Measurements from ENCODE around the gene VSTM4.

Gene VSTM4

DNA sequence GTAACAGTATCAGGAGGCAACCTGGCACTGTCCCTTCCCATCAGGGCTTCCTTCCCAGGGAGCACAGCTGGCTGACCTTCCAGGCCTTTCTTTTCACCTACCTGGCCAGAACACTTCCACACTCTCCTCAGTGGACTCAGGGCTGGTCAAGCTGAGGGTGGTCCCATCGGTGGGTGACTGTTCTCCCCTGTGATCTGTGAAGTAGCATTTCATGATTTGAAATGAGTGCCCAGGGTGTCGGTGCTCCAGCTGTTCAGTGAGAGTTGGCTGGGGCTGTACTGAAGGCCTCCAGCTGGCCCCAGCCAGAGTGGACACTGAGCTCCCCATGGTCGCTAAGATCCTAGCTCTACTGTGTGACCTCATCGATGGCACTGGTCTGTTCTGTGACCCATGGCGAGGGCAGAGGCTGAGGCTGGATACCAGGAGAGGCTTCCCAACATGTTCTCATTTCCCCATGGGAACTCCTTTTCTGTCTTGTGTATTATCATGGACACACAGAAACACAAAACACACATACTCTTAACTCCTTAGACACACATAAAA lies 18.5 kb upstream of the VSTM4 start, which contains the start of gene FAM170B:
Gene FAM170B (minus strand): TSS at position 316 of the 543 bp plus-strand sequence. CDS start 103 bp downstream, at position 213.
- H3K36me3 ChIP-seq (ENCODE audit: control insufficient read depth, low read length) = no peaks in the 10 kb centered on the region
- H3K27ac ChIP-seq (ENCODE audit: low read depth, low read length) = no peak within 1 kb of the TSS
- H3K4me2 ChIP-seq (ENCODE audit: low read length) = peak within 1 kb of the TSS; percentile 31; the same call in 1 of the 2 replicates
- no peaks in the 10 kb centered on the region for H4K20me1 ChIP-seq (ENCODE audit: control insufficient read depth, insufficient read depth, low read depth, low read length)
- no peaks in the 10 kb centered on the region for H3F3A ChIP-seq (ENCODE audit: control insufficient read depth, insufficient read depth)
- peaks cover 12% of the 10 kb centered on the region; the same call in 1 of the 2 replicates for H3K9me3 ChIP-seq (ENCODE audit: control insufficient read depth, insufficient read depth, low read length)
- peaks cover 28% of the 10 kb centered on the region for H3K4me1 ChIP-seq (ENCODE audit: control insufficient read depth, low read length)
- TF ChIP-seq EZH2phosphoT487 (IDR thresholded peaks at IDR 0.05; ENCODE audit: borderline replicate concordance, low read length) = no peak
- TF ChIP-seq, protein P1, sequence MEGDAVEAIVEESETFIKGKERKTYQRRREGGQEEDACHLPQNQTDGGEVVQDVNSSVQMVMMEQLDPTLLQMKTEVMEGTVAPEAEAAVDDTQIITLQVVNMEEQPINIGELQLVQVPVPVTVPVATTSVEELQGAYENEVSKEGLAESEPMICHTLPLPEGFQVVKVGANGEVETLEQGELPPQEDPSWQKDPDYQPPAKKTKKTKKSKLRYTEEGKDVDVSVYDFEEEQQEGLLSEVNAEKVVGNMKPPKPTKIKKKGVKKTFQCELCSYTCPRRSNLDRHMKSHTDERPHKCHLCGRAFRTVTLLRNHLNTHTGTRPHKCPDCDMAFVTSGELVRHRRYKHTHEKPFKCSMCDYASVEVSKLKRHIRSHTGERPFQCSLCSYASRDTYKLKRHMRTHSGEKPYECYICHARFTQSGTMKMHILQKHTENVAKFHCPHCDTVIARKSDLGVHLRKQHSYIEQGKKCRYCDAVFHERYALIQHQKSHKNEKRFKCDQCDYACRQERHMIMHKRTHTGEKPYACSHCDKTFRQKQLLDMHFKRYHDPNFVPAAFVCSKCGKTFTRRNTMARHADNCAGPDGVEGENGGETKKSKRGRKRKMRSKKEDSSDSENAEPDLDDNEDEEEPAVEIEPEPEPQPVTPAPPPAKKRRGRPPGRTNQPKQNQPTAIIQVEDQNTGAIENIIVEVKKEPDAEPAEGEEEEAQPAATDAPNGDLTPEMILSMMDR (IDR thresholded peaks at IDR 0.05; ENCODE audit: low read depth, low read length, poor library complexity, severe bottlenecking) = no peak
- H3K9me2 ChIP-seq (replicated peaks; ENCODE audit: control insufficient read depth, low read length) = no peaks in the 10 kb centered on the region
- no peak within 1 kb of the TSS for H3K4me3 ChIP-seq (ENCODE audit: low read length)
- H3K79me2 ChIP-seq (ENCODE audit: control insufficient read depth, low read length) = no peaks in the 10 kb centered on the region
- no peaks in the 10 kb centered on the region for H3K27me3 ChIP-seq (ENCODE audit: control insufficient read depth, low read length)

- Histone ChIP-seq H3K36me3 (ENCODE audit: control insufficient read depth, low read length) (no peaks in the 10 kb centered on the region), H3K4me2 (ENCODE audit: low read length) (no peak overlapping the region), H3K4me3 (ENCODE audit: low read length) (no peak overlapping the region), H3K27ac (ENCODE audit: low read depth, low read length) (no peak overlapping the region), H3K9me3 (ENCODE audit: control insufficient read depth, insufficient read depth, low read length) (peaks cover 12% of the 10 kb centered on the region; the same call in 1 of the 2 replicates), H3K79me2 (ENCODE audit: control insufficient read depth, low read length) (no peaks in the 10 kb centered on the region), H3F3A (ENCODE audit: control insufficient read depth, insufficient read depth) (no peaks in the 10 kb centered on the region), H3K4me1 (ENCODE audit: control insufficient read depth, low read length) (peaks cover 28% of the 10 kb centered on the region), H3K9me2 (replicated peaks; ENCODE audit: control insufficient read depth, low read length) (no peaks in the 10 kb centered on the region), H3K27me3 (ENCODE audit: control insufficient read depth, low read length) (no peaks in the 10 kb centered on the region), H4K20me1 (ENCODE audit: control insufficient read depth, insufficient read depth, low read depth, low read length) (no peaks in the 10 kb centered on the region)
- TF ChIP-seq EZH2phosphoT487 (IDR thresholded peaks at IDR 0.05; ENCODE audit: borderline replicate concordance, low read length) = no peak
These were observed 17.0 kb upstream of the VSTM4 start for GRCh38 chr10:49132362-49132737.

DNA sequence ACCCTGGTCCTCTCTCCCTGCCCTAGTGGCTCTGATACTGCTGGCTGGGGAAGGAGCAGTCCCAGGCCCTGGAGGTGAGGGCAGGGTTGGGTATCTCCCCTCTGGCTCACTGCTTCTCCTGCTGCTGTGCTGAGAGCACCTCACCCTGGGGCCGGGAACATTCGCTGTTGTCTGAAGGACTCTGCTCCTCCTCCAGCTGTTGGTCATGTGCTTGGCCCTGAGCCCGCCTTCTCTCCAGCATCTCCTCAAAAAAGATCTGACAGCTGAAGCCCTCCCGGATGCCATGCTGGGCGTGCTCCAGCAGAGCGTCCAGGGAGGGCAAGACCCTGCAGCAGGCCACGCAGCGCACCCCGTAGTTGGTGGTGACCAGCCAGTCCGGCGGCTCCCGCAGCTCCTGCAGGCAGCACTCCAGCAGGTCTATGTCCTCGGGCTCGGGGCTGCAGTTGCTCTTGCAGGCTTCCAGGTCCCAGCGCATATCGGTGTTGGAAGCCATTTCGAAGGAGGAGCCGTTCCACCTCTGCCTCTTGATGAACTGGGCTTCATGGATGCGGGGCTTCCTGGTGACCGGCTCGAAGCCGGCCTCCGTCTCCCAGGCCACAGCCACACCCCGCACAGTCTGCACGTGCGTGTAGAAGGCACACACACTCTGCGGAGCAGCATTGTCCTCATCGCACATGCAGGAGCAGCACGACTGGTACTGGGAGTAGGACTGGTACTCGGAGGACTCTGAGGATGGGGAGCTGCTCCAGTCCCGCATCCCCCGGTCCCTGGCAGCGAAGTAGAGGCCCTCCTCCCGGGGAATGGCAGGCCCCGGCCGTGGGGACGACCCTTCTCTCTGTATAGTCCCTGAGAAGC lies 16.4 kb upstream of the VSTM4 start:
- TF ChIP-seq EZH2phosphoT487 (IDR thresholded peaks at IDR 0.05; ENCODE audit: borderline replicate concordance, low read length) = no peak
- TF ChIP-seq, protein P1 (IDR thresholded peaks at IDR 0.05; ENCODE audit: low read depth, low read length, poor library complexity, severe bottlenecking) = no peak
- H3F3A ChIP-seq (ENCODE audit: control insufficient read depth, insufficient read depth) = no peaks in the 10 kb centered on the region
- H3K9me3 ChIP-seq (ENCODE audit: control insufficient read depth, insufficient read depth, low read length) = peaks cover 6% of the 10 kb centered on the region; the same call in 1 of the 2 replicates
- no peaks in the 10 kb centered on the region for H3K27me3 ChIP-seq (ENCODE audit: control insufficient read depth, low read length)
- H3K36me3 ChIP-seq (ENCODE audit: control insufficient read depth, low read length) = no peaks in the 10 kb centered on the region
- no peaks in the 10 kb centered on the region for H3K79me2 ChIP-seq (ENCODE audit: control insufficient read depth, low read length)
- no peaks in the 10 kb centered on the region for H4K20me1 ChIP-seq (ENCODE audit: control insufficient read depth, insufficient read depth, low read depth, low read length)
- H3K9me2 ChIP-seq (replicated peaks; ENCODE audit: control insufficient read depth, low read length) = no peaks in the 10 kb centered on the region
- peaks cover 28% of the 10 kb centered on the region for H3K4me1 ChIP-seq (ENCODE audit: control insufficient read depth, low read length)
- H3K4me2 ChIP-seq (ENCODE audit: low read length) = no peak overlapping the region
- H3K27ac ChIP-seq (ENCODE audit: low read depth, low read length) = no peak overlapping the region
- H3K4me3 ChIP-seq (ENCODE audit: low read length) = no peak overlapping the region

DNA sequence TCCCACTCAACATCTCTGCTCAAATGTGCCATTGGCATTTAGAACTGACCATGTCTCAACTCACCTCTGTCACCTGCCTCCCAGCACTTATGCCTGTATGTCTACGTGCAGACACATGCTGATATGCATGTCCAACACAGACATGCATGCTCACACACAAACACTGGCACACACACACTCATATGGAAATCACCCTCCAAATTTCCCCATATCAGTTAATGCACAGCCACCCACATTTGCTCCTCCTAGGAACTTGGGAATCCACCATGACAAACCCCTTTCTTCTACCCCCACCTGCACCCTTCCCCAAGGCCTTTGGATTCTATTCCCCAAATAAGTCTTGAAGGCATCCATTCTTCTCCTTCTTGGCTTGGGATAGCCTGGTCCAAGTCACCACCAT lies 14.1 kb upstream of the VSTM4 start:
- Histone ChIP-seq H3K27ac (ENCODE audit: low read depth, low read length) (no peak overlapping the region), H3K4me1 (ENCODE audit: control insufficient read depth, low read length) (peaks cover 6% of the 10 kb centered on the region), H3K9me2 (replicated peaks; ENCODE audit: control insufficient read depth, low read length) (no peaks in the 10 kb centered on the region), H3K4me2 (ENCODE audit: low read length) (no peak overlapping the region), H4K20me1 (ENCODE audit: control insufficient read depth, insufficient read depth, low read depth, low read length) (no peaks in the 10 kb centered on the region), H3K4me3 (ENCODE audit: low read length) (no peak overlapping the region), H3K79me2 (ENCODE audit: control insufficient read depth, low read length) (no peaks in the 10 kb centered on the region), H3K9me3 (ENCODE audit: control insufficient read depth, insufficient read depth, low read length) (no peaks in the 10 kb centered on the region), H3F3A (ENCODE audit: control insufficient read depth, insufficient read depth) (no peaks in the 10 kb centered on the region), H3K36me3 (ENCODE audit: control insufficient read depth, low read length) (no peaks in the 10 kb centered on the region), H3K27me3 (ENCODE audit: control insufficient read depth, low read length) (no peaks in the 10 kb centered on the region)
- TF ChIP-seq EZH2phosphoT487 (IDR thresholded peaks at IDR 0.05; ENCODE audit: borderline replicate concordance, low read length) = no peak
- TF ChIP-seq, protein P1 (IDR thresholded peaks at IDR 0.05; ENCODE audit: low read depth, low read length, poor library complexity, severe bottlenecking) = no peak

Measured in DOHH2 (cell line).